ENCODE measurements around the gene FOXC1.

DNA sequence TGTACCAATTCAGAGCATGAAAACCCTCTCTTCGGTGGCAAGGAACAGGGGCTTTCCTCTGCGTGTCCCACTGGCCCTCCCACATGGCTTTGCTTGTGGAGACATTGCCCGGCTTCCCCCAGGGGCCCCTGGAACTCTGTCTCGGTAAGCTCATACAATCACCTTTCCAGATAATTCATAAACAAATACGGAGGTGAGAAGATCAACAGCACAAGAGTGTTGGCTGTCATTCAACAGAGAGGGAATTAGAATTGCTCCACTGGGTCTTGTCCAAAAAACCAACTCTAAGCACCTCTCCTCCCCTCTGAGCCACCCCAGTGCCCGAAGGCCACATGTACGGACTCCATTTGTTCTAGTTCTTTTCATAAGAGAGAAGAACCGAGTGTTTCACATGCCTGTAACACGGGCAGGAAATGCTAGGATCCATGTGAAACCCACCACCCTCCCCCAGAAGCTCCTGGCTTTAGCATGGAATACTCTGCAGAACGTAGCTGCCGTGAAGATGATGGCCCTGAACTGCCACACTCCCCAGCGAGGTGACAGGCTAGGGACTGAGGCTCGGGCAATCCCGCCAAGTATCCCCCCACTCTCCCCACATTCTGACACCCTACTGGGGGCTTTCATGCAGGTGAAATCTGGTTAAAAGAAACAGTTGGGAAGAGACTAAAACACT is 24.6 kb upstream of the FOXC1 start:
- TF ChIP-seq GATA3 (IDR thresholded peaks at IDR 0.05; ENCODE audit: low read depth, low read length) (no peak), GATA2 (IDR thresholded peaks at IDR 0.05; ENCODE audit: low read depth, low read length) (no peak)

Measured in SH-SY5Y (cell line).